Right lobe of liver (tissue), 6 donors: Measurements from ENCODE around the gene SLC38A4. TPM values are rescaled to one million over a fixed set of nuclear protein-coding genes. Genes with fewer than 3 reads are reported as not detected.

Experiments used
- ATAC-seq, 4 donors: fragments of 200-7000 bp; cut with Tn5 transposase; one replicate each; pipeline ENCODE4 v1.9.1; 2020; ENCODE audit warnings: mild to moderate bottlenecking in 4 of 4, moderate library complexity in 4 of 4
- DNase-seq, 3 donors: peaks; one replicate each; pipeline ENCODE4 v3.0.0-alpha.2; 2020
- H3K27ac ChIP-seq, 3 donors: fragments of 200-600 bp; one replicate each; pipeline ENCODE4 v1.8.0; 2022
- H3K27me3 ChIP-seq, 2 donors: fragments of 200-600 bp; one replicate each; pipeline ENCODE4 v1.8.0; 2022
- H3K36me3 ChIP-seq, 4 donors: fragments of 200-600 bp; sonication (generic) in 1 of 4; one replicate each; pipeline versions ENCODE4 v1.5.1 to v1.8.0; 2017 to 2022; ENCODE audit warnings: control low read depth in 1 of 4
- H3K4me1 ChIP-seq, 4 donors: fragments of 200-600 bp; sonication (generic) in 1 of 4; one replicate each; pipeline versions ENCODE4 v1.5.1 to v1.8.0; 2017 to 2022; ENCODE audit warnings: control low read depth in 1 of 4
- H3K4me3 ChIP-seq, 3 donors: fragments of 200-600 bp; one replicate each; pipeline ENCODE4 v1.8.0; 2022
- H3K9me3 ChIP-seq, 4 donors: fragments of 200-600 bp; sonication (generic) in 1 of 4; one replicate each; pipeline versions ENCODE4 v1.5.1 to v1.8.0; 2017 to 2022; ENCODE audit warnings: control low read depth in 1 of 4
- CTCF ChIP-seq, 4 donors: fragments of 200-600 bp in 3 of 4; fragments of 450-650 bp in 1 of 4; IDR thresholded peaks; one replicate each; pipeline versions ENCODE4 v1.5.1 to v1.8.0; 2016 to 2022; ENCODE audit warnings: antibody characterized with exemption in 4 of 4, mild to moderate bottlenecking in 2 of 4
- POLR2A ChIP-seq: fragments of 450-650 bp; IDR thresholded peaks from one replicate; pipeline ENCODE4 v1.6.1; 2017; ENCODE audit warnings: antibody characterized with exemption, mild to moderate bottlenecking
- WGBS: methylation state at CpG from one replicate; pipeline ENCODE4 v1.1.6; 2018; ENCODE audit warnings: low coverage, low lambda C conversion rate; ENCODE audit not compliant: insufficient coverage; ENCODE audit errors: missing lambda C conversion rate; 5-methylcytosine and 5-hydroxymethylcytosine counted together
- intact Hi-C, 2 donors: fragments of 100-400 bp; cut with DNase I; formaldehyde crosslinking; loops; one replicate each; pipeline versions ENCODE4 v1.11.2 to v1.14.1; 2022
- total RNA-seq, 6 experiments: library from RNA; depleted of rRNA in 2 of 6; stranded (reverse); fragments of >200 nt in 2 of 6; fragmentation: NEBNext Ultra II Directional in 3 of 6; extraction: Animal tissue kit (Norgen Biotek cat#: 25700) in 3 of 6; gene quantifications; one replicate each; pipeline versions ENCODE4 v1.1.0 to v1.2.4, GENCODE V29; 2016 to 2023
- donor health status: DM: no; HTN: yes; CAD: no.
- donor health status: DM: no; HTN: no; CAD: no.
- donor health status: DM: no; HTN: no; CAD: no.
- donor health status: DM: no; HTN: yes; CAD: no.
- donor health status: DM: no; HTN: yes; CAD: no.

SLC38A4 gene
- total RNA-seq, 6 experiments from 2014 or later, result 158 to 604 (median 295) TPM

GRCh38 chr12:46725332-46725731, 100.5 kb downstream of the SLC38A4 start:
- DNase-seq (no peak), ATAC-seq (no peak)
- H3K27me3 ChIP-seq, result no peaks in the 10 kb centered on the region
- no peak overlapping the region for H3K27ac ChIP-seq
- WGBS, result 54% methylated on average over 2 of the region's 2 CpGs
- H3K36me3 ChIP-seq, result no peaks in the 10 kb centered on the region
- H3K4me3 ChIP-seq, result no peak overlapping the region
- intact Hi-C loops, result no loop called here
- H3K9me3 ChIP-seq, result no peaks in the 10 kb centered on the region
- TF ChIP-seq CTCF (IDR thresholded peaks at IDR 0.05) (no peak), POLR2A (no peak)
- no peaks in the 10 kb centered on the region for H3K4me1 ChIP-seq

GRCh38 chr12:46723629-46724419, 102.0 kb downstream of the SLC38A4 start:
- no peaks in the 10 kb centered on the region for H3K4me1 ChIP-seq
- no peak overlapping the region for H3K4me3 ChIP-seq
- TF ChIP-seq POLR2A, result no peak
- no peak for TF ChIP-seq CTCF (IDR thresholded peaks at IDR 0.05)
- intact Hi-C loops, result no loop called here
- ATAC-seq (no peak), DNase-seq (no peak)
- WGBS, result 75% methylated on average over 3 of the region's 3 CpGs
- no peaks in the 10 kb centered on the region for H3K9me3 ChIP-seq
- H3K27me3 ChIP-seq, result no peaks in the 10 kb centered on the region
- no peak overlapping the region for H3K27ac ChIP-seq
- H3K36me3 ChIP-seq, result no peaks in the 10 kb centered on the region

GRCh38 chr12:46722394-46723185, 103.2 kb downstream of the SLC38A4 start:
- H3K4me3 ChIP-seq, result no peak overlapping the region
- ATAC-seq (no peak), DNase-seq (no peak)
- intact Hi-C loops, result no loop called here
- no peak overlapping the region for H3K27ac ChIP-seq
- H3K36me3 ChIP-seq, result no peaks in the 10 kb centered on the region
- peaks cover 0 to 2% (median 0%) of the 10 kb centered on the region in 4 donors for H3K4me1 ChIP-seq
- WGBS, result 100% methylated on average over 1 of the region's 3 CpGs
- TF ChIP-seq POLR2A (no peak), CTCF (IDR thresholded peaks at IDR 0.05) (no peak)
- H3K9me3 ChIP-seq, result no peaks in the 10 kb centered on the region
- H3K27me3 ChIP-seq, result no peaks in the 10 kb centered on the region

GRCh38 chr12:46718495-46718894, 107.3 kb downstream of the SLC38A4 start:
- H3K27ac ChIP-seq, result no peak overlapping the region
- no peaks in the 10 kb centered on the region for H3K36me3 ChIP-seq
- H3K4me1 ChIP-seq, result peaks cover 0 to 10% (median 0%) of the 10 kb centered on the region in 4 donors
- TF ChIP-seq CTCF (IDR thresholded peaks at IDR 0.05) (no peak), POLR2A (no peak)
- WGBS, result 97% methylated on average over 3 of the region's 3 CpGs
- H3K27me3 ChIP-seq, result no peaks in the 10 kb centered on the region
- intact Hi-C loops, result no loop called here
- H3K9me3 ChIP-seq, result no peaks in the 10 kb centered on the region
- no peak for ATAC-seq
- H3K4me3 ChIP-seq, result no peak overlapping the region
- DNase-seq, result no peak
